ENCODE measurements around the gene JMJD1C.

GRCh38 chr10:63197344-63198092 is 268.3 kb downstream of the JMJD1C start:
- TF ChIP-seq, protein P1, sequence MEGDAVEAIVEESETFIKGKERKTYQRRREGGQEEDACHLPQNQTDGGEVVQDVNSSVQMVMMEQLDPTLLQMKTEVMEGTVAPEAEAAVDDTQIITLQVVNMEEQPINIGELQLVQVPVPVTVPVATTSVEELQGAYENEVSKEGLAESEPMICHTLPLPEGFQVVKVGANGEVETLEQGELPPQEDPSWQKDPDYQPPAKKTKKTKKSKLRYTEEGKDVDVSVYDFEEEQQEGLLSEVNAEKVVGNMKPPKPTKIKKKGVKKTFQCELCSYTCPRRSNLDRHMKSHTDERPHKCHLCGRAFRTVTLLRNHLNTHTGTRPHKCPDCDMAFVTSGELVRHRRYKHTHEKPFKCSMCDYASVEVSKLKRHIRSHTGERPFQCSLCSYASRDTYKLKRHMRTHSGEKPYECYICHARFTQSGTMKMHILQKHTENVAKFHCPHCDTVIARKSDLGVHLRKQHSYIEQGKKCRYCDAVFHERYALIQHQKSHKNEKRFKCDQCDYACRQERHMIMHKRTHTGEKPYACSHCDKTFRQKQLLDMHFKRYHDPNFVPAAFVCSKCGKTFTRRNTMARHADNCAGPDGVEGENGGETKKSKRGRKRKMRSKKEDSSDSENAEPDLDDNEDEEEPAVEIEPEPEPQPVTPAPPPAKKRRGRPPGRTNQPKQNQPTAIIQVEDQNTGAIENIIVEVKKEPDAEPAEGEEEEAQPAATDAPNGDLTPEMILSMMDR (conservative IDR thresholded peaks at IDR 0.05; ENCODE audit: low read depth, low read length), result no peak
- no peak for TF ChIP-seq EZH2 (IDR thresholded peaks at IDR 0.05; ENCODE audit: low read length, unreplicated experiment)
- TF ChIP-seq EZH2phosphoT487 (IDR thresholded peaks at IDR 0.05; ENCODE audit: borderline replicate concordance, low read length), result no peak

Data from PC-3 (cell line).